ENCODE measurements around the gene ADGRB2.

GRCh38 chr1:31787786-31788137 is 23.6 kb upstream of the ADGRB2 start:
- no peak for TF ChIP-seq CTCF (conservative IDR thresholded peaks at IDR 0.05)
- TF ChIP-seq EZH2 (IDR thresholded peaks at IDR 0.05; ENCODE audit: low read depth) = no peak
